Renal pelvis (tissue), 4 donors: Measurements from ENCODE around the gene GABRG3. TPM values are rescaled to one million over a fixed set of nuclear protein-coding genes. Genes with fewer than 3 reads are reported as not detected.

Source experiments
- DNase-seq: peaks from one replicate; pipeline ENCODE4 v3.0.0-alpha.2; 2013
- polyA plus RNA-seq, 3 donors: library from polyadenylated mRNA; unstranded; fragments of 120-200 nt; gene quantifications; one replicate each; pipeline ENCODE4 v1.2.1, GENCODE V29; 2013; ENCODE audit not compliant: insufficient read length in 3 of 3

Gene GABRG3
- polyA plus RNA-seq, 3 donors = 1.4 to 2.3 (median 1.7) TPM

- DNase-seq = no peak
These were observed 603.6 kb downstream of the GABRG3 start for GRCh38 chr15:27574541-27575054.

- DNase-seq = no peak
These were observed 604.5 kb downstream of the GABRG3 start for GRCh38 chr15:27575521-27575920.

GRCh38 chr15:27576576-27576975 is 605.6 kb downstream of the GABRG3 start:
- no peak for DNase-seq

- no peak for DNase-seq
These were observed 608.8 kb downstream of the GABRG3 start for GRCh38 chr15:27579738-27580137.

GRCh38 chr15:27582726-27583410 is 611.9 kb downstream of the GABRG3 start:
- DNase-seq = no peak

- DNase-seq = no peak
These were observed 612.7 kb downstream of the GABRG3 start for GRCh38 chr15:27583651-27584050.

- DNase-seq = no peak
These were observed 614.2 kb downstream of the GABRG3 start for GRCh38 chr15:27585041-27585640.

GRCh38 chr15:27587810-27588209 is 616.8 kb downstream of the GABRG3 start:
- DNase-seq = no peak

- no peak for DNase-seq
These were observed 618.3 kb downstream of the GABRG3 start for GRCh38 chr15:27589260-27589659.

GRCh38 chr15:27589782-27590181 is 618.8 kb downstream of the GABRG3 start:
- no peak for DNase-seq

Other genes with a start within 250 kb of the GABRG3 start
- gene GABRB3, start 198.1 kb upstream of the GABRG3 start, polyA plus RNA-seq = 1 to 10 TPM; 5.1 to 7.0 (median 5.4) TPM
- under 1 TPM; 0.27 to 0.32 (median 0.28) TPM for gene GABRA5, start 104.1 kb upstream of the GABRG3 start, polyA plus RNA-seq